ENCODE results near the gene OLA1. TPM values are rescaled to one million over a fixed set of nuclear protein-coding genes. Genes with fewer than 3 reads are reported as not detected.

The OLA1 gene
- total and polyA plus RNA-seq, 9 of the 15 experiments (the other 6 are each of a cell fraction or from before 2014, with no cell fraction given), result 208 to 353 (median 225) TPM

- TF ChIP-seq ZNF699 (CRISPR knock-in tag; IDR thresholded peaks at IDR 0.05; ENCODE audit: insufficient replicate concordance) (no peak), ZNF766 (CRISPR knock-in tag; conservative IDR thresholded peaks at IDR 0.05) (no peak), MITF (IDR thresholded peaks at IDR 0.05) (no peak), CHD2 (IDR thresholded peaks at IDR 0.05; ENCODE audit: low read depth, low read length) (no peak), SMARCE1 (IDR thresholded peaks at IDR 0.05) (no peak), C11orf30 (IDR thresholded peaks at IDR 0.05; ENCODE audit: low read depth) (peak; percentile 59), ZNF23 (CRISPR knock-in tag; IDR thresholded peaks at IDR 0.05) (no peak)
Observed at GRCh38 chr2:174208026-174208425, 40.3 kb downstream of the OLA1 start (continued).

- 82% methylated on average over 2 of the region's 2 CpGs for WGBS (ENCODE audit: insufficient coverage, low coverage, missing lambda C conversion rate)
- ATAC-seq (no peak), FAIRE-seq (no peak), DNase-seq (ENCODE audit: extremely low read depth in 1 of 4, low spot score in 3 of 4) (no peak)
- in situ Hi-C loops (cut with MboI), result no loop called here
- intact Hi-C loops (cut with micrococcal nuclease), result no loop called here
- Histone ChIP-seq H3K27me3 (ENCODE audit: control insufficient read depth in 2 of 2, insufficient read depth in 2 of 2, low read length in 2 of 2) (no peaks in the 10 kb centered on the region), H3K79me2 (ENCODE audit: control insufficient read depth, insufficient read depth, low read length) (peaks cover 81% of the 10 kb centered on the region), H3K36me3 (ENCODE audit: control insufficient read depth, insufficient read depth, low read length) (peaks cover 28% of the 10 kb centered on the region), H3K9me1 (ENCODE audit: control insufficient read depth, insufficient read depth, low read length) (no peaks in the 10 kb centered on the region), H3K27ac (ENCODE audit: extremely low read depth, low read depth, low read length) (no peak overlapping the region), H3K4me2 (ENCODE audit: insufficient read depth, low read length) (no peak overlapping the region), H3K4me3 (no peak overlapping the region), H3K4me1 (replicated peaks in 1 of 2; ENCODE audit: control insufficient read depth in 2 of 2, insufficient read depth in 2 of 2, low read length in 2 of 2) (peaks cover 4 to 13% of the 10 kb centered on the region in 2 experiments; a peak in 4 of 5 replicates), H3K9me3 (replicated peaks; ENCODE audit: control insufficient read depth, insufficient read depth, low read depth, low read length) (no peaks in the 10 kb centered on the region), H4K20me1 (replicated peaks; ENCODE audit: control insufficient read depth, insufficient read depth, low read length) (no peaks in the 10 kb centered on the region), H2AFZ (ENCODE audit: low read depth, low read length) (no peak overlapping the region), H3K9ac (ENCODE audit: insufficient read depth in 1 of 2, low read depth in 2 of 2, low read length in 2 of 2) (no peak overlapping the region)
- CTCF ChIA-PET (ENCODE audit: low intra/inter-chr PET ratio), result no interaction called here
- POLR2A ChIA-PET, result interaction anchor here (0.7 kb wide), 1 partner anchor 626 kb away, joined by 4 read pairs; no protein-coding TSS in a partner anchor
- BruUV-seq (replicated peaks), result no TSS peak
- TF ChIP-seq FOXA3 (CRISPR knock-in tag; conservative IDR thresholded peaks at IDR 0.05 in 1 of 2, IDR thresholded peaks at IDR 0.05 in 1 of 2) (no peak), NFE2 (IDR thresholded peaks at IDR 0.05; ENCODE audit: low read depth) (no peak), ZC3H4 (CRISPR knock-in tag; IDR thresholded peaks at IDR 0.05; ENCODE audit: borderline replicate concordance) (no peak), ZNF780A (CRISPR knock-in tag; IDR thresholded peaks at IDR 0.05) (no peak), PHF21A (IDR thresholded peaks at IDR 0.05; ENCODE audit: borderline replicate concordance, low read depth) (no peak), ZNF311 (CRISPR knock-in tag; IDR thresholded peaks at IDR 0.05) (no peak), CC2D1A (IDR thresholded peaks at IDR 0.05) (no peak), ZNF395 (CRISPR knock-in tag; IDR thresholded peaks at IDR 0.05) (no peak), TCF7 (IDR thresholded peaks at IDR 0.05; ENCODE audit: borderline replicate concordance) (no peak), ETV6 (IDR thresholded peaks at IDR 0.05; ENCODE audit: borderline replicate concordance in 1 of 2, low read depth in 2 of 2, low read length in 1 of 2) (no peak), ETV6 (CRISPR knock-in tag; IDR thresholded peaks at IDR 0.05; ENCODE audit: borderline replicate concordance) (no peak), EP400 (IDR thresholded peaks at IDR 0.05) (no peak), ATF4 (CRISPR knock-in tag; IDR thresholded peaks at IDR 0.05) (no peak), MCM2 (IDR thresholded peaks at IDR 0.05; ENCODE audit: low read depth) (no peak)
Observed at GRCh38 chr2:174205562-174205961, 42.8 kb downstream of the OLA1 start.

All from K562 (cell line).